Esophagus squamous epithelium (tissue), 5 donors: ENCODE measurements around the gene SUGP1. TPM values are rescaled to one million over a fixed set of nuclear protein-coding genes. Genes with fewer than 3 reads are reported as not detected.
"Not testable (repeated sequence)": the region's sequence is repeated elsewhere in the genome, so short reads cannot be mapped to it uniquely, and the experiment has no call there.

ENCODE experiments used
- DNase-seq: peaks from one replicate; lab custom pipeline; 2025; lab: John Stamatoyannopoulos, UW
- H3K27ac ChIP-seq, 4 donors: fragments of 200-600 bp; sonication (generic); one replicate each; pipeline ENCODE4 v1.5.1; 2016 to 2019; ENCODE audit warnings: mild to moderate bottlenecking in 1 of 4
- H3K27me3 ChIP-seq, 4 donors: fragments of 200-600 bp; sonication (generic); 1 replicate in 3 of 4; 2 replicates in 1 of 4; pipeline versions ENCODE4 v1.5.1 to v1.6.0; 2017 to 2021; ENCODE audit warnings: antibody characterized with exemption in 1 of 4
- H3K36me3 ChIP-seq, 3 donors: fragments of 200-600 bp; sonication (generic); one replicate each; pipeline ENCODE4 v1.5.1; 2016 to 2019
- H3K4me1 ChIP-seq, 3 donors: fragments of 200-600 bp; sonication (generic); one replicate each; pipeline ENCODE4 v1.5.1; 2017 to 2019
- H3K4me3 ChIP-seq, 4 donors: fragments of 200-600 bp; sonication (generic); 1 replicate in 3 of 4; 2 replicates in 1 of 4; pipeline ENCODE4 v1.5.1; 2016 to 2019; ENCODE audit warnings: mild to moderate bottlenecking in 2 of 4, moderate library complexity in 1 of 4
- H3K9me3 ChIP-seq, 3 donors: fragments of 200-600 bp; sonication (generic); one replicate each; pipeline ENCODE4 v1.5.1; 2016 to 2019
- CTCF ChIP-seq, 6 experiments: fragments of 450-650 bp in 4 of 6; fragments of 200-600 bp in 2 of 6; sonication (generic) in 2 of 6; IDR thresholded peaks; one replicate each; pipeline ENCODE4 v1.5.1; 2016 to 2019; ENCODE audit warnings: antibody characterized with exemption in 6 of 6, mild to moderate bottlenecking in 4 of 6, moderate library complexity in 4 of 6
- POLR2A ChIP-seq, 4 donors: fragments of 450-650 bp; IDR thresholded peaks; one replicate each; pipeline ENCODE4 v1.6.1; 2017; ENCODE audit warnings: antibody characterized with exemption in 4 of 4, mild to moderate bottlenecking in 4 of 4, moderate library complexity in 3 of 4
- WGBS, 2 donors: methylation state at CpG; one replicate each; pipeline ENCODE4 v1.1.5; 2018; 5-methylcytosine and 5-hydroxymethylcytosine counted together
- intact Hi-C: fragments of 100-400 bp; cut with DNase I; formaldehyde crosslinking; loops from one replicate; pipeline ENCODE4 v1.15.0; 2022
- total RNA-seq, 4 donors: library from RNA; depleted of rRNA; stranded (reverse); fragments of >200 nt; gene quantifications; one replicate each; pipeline ENCODE4 v1.1.0, GENCODE V29; 2016
- donor health status: DM: yes; HTN: yes; CAD: no.

Gene SUGP1
- total RNA-seq, 4 donors from 2014 or later: 31.0 to 47.4 (median 32.3) TPM

GRCh38 chr19:19354007-19354406 is 33.7 kb upstream of the SUGP1 start:
- WGBS, 2 donors: 96 to 100% methylated on average over 1 to 4 of the region's 5 CpGs
- DNase-seq: no peak

GRCh38 chr19:19352823-19353222 is 32.5 kb upstream of the SUGP1 start:
- Histone ChIP-seq H3K27ac (no peak overlapping the region), H3K4me1 (no peaks in the 10 kb centered on the region), H3K4me3 (no peak overlapping the region), H3K36me3 (peaks cover 51 to 100% (median 77%) of the 10 kb centered on the region in 3 donors), H3K27me3 (no peaks in the 10 kb centered on the region), H3K9me3 (no peaks in the 10 kb centered on the region)
- no peak for DNase-seq
- WGBS, 2 donors: 83 to 94% methylated on average over 3 of the region's 8 CpGs
- TF ChIP-seq CTCF (IDR thresholded peaks at IDR 0.05) (no peak), POLR2A (IDR thresholded peaks at IDR 0.05) (no peak)
- intact Hi-C loops: no loop called here

More at GRCh38 chr19:19354007-19354406, 33.7 kb upstream of the SUGP1 start:
- no peaks in the 10 kb centered on the region for H3K27me3 ChIP-seq
- no peaks in the 10 kb centered on the region for H3K4me1 ChIP-seq
- intact Hi-C loops: no loop called here
- H3K9me3 ChIP-seq: no peaks in the 10 kb centered on the region
- no peak overlapping the region for H3K27ac ChIP-seq
- TF ChIP-seq CTCF (IDR thresholded peaks at IDR 0.05): no peak
- no peak for TF ChIP-seq POLR2A (IDR thresholded peaks at IDR 0.05)
- no peak overlapping the region for H3K4me3 ChIP-seq
- peaks cover 43 to 100% (median 70%) of the 10 kb centered on the region in 3 donors for H3K36me3 ChIP-seq

GRCh38 chr19:19350756-19351155 is 30.4 kb upstream of the SUGP1 start:
- WGBS, 2 donors: 91 to 93% methylated on average over 7 to 8 of the region's 8 CpGs
- H3K27ac ChIP-seq, DNase-seq, H3K4me1 ChIP-seq, intact Hi-C loops, H3K4me3 ChIP-seq, H3K9me3 ChIP-seq, H3K27me3 ChIP-seq: not testable (repeated sequence)
- H3K36me3 ChIP-seq: peaks cover 57 to 100% (median 82%) of the 10 kb centered on the region in 3 donors

GRCh38 chr19:19349365-19349764 is 29.1 kb upstream of the SUGP1 start:
- Histone ChIP-seq H3K27me3 (no peaks in the 10 kb centered on the region), H3K4me1 (peaks cover 0 to 14% (median 0%) of the 10 kb centered on the region in 3 donors), H3K36me3 (peaks cover 49 to 100% (median 83%) of the 10 kb centered on the region in 3 donors), H3K4me3 (no peak overlapping the region), H3K27ac (no peak overlapping the region), H3K9me3 (no peaks in the 10 kb centered on the region)
- WGBS, 2 donors: 94% methylated on average over 3 of the region's 7 CpGs; no CpG with 5 or more reads in 1 of the 2 donors
- DNase-seq: no peak
- intact Hi-C loops: no loop called here
- TF ChIP-seq POLR2A (IDR thresholded peaks at IDR 0.05) (no peak), CTCF (IDR thresholded peaks at IDR 0.05) (no peak)

- 42 to 61% methylated on average over 3 to 8 of the region's 9 CpGs for WGBS, 2 donors
- no peak overlapping the region for H3K4me3 ChIP-seq
- TF ChIP-seq POLR2A (IDR thresholded peaks at IDR 0.05) (no peak), CTCF (IDR thresholded peaks at IDR 0.05) (no peak)
- H3K4me1 ChIP-seq: peaks cover 0 to 14% (median 0%) of the 10 kb centered on the region in 3 donors
- H3K27me3 ChIP-seq: no peaks in the 10 kb centered on the region
- H3K27ac ChIP-seq: no peak overlapping the region
- intact Hi-C loops: no loop called here
- no peaks in the 10 kb centered on the region for H3K9me3 ChIP-seq
- DNase-seq: no peak
- H3K36me3 ChIP-seq: peaks cover 48 to 100% (median 84%) of the 10 kb centered on the region in 3 donors
Observed at GRCh38 chr19:19348266-19348665, 28.0 kb upstream of the SUGP1 start.
